ENCODE measurements around the gene PCGF3. TPM values are rescaled to one million over a fixed set of nuclear protein-coding genes. Genes with fewer than 3 reads are reported as not detected.

PCGF3 gene
- polyA plus RNA-seq, 1 experiment = 37.2 TPM

GRCh38 chr4:720111-720860 is 14.7 kb downstream of the PCGF3 start:
- ChIA-PET CTCF (no interaction called here), POLR2A (no interaction called here)
- no peaks in the 10 kb centered on the region for H3K27me3 ChIP-seq (ENCODE audit: control insufficient read depth, insufficient read depth, low read length)
- TF ChIP-seq, protein P1, sequence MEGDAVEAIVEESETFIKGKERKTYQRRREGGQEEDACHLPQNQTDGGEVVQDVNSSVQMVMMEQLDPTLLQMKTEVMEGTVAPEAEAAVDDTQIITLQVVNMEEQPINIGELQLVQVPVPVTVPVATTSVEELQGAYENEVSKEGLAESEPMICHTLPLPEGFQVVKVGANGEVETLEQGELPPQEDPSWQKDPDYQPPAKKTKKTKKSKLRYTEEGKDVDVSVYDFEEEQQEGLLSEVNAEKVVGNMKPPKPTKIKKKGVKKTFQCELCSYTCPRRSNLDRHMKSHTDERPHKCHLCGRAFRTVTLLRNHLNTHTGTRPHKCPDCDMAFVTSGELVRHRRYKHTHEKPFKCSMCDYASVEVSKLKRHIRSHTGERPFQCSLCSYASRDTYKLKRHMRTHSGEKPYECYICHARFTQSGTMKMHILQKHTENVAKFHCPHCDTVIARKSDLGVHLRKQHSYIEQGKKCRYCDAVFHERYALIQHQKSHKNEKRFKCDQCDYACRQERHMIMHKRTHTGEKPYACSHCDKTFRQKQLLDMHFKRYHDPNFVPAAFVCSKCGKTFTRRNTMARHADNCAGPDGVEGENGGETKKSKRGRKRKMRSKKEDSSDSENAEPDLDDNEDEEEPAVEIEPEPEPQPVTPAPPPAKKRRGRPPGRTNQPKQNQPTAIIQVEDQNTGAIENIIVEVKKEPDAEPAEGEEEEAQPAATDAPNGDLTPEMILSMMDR (IDR thresholded peaks at IDR 0.05; ENCODE audit: low read depth, low read length) = no peak
- no peak overlapping the region for H3K4me3 ChIP-seq (ENCODE audit: low read depth, low read length)
- peaks cover 36% of the 10 kb centered on the region for H3K9me3 ChIP-seq (ENCODE audit: control insufficient read depth, insufficient read depth, low read length)
- no peak overlapping the region for H3K27ac ChIP-seq (ENCODE audit: low read depth, low read length)
- no peak for DNase-seq (ENCODE audit: low read depth, low spot score)

DNA sequence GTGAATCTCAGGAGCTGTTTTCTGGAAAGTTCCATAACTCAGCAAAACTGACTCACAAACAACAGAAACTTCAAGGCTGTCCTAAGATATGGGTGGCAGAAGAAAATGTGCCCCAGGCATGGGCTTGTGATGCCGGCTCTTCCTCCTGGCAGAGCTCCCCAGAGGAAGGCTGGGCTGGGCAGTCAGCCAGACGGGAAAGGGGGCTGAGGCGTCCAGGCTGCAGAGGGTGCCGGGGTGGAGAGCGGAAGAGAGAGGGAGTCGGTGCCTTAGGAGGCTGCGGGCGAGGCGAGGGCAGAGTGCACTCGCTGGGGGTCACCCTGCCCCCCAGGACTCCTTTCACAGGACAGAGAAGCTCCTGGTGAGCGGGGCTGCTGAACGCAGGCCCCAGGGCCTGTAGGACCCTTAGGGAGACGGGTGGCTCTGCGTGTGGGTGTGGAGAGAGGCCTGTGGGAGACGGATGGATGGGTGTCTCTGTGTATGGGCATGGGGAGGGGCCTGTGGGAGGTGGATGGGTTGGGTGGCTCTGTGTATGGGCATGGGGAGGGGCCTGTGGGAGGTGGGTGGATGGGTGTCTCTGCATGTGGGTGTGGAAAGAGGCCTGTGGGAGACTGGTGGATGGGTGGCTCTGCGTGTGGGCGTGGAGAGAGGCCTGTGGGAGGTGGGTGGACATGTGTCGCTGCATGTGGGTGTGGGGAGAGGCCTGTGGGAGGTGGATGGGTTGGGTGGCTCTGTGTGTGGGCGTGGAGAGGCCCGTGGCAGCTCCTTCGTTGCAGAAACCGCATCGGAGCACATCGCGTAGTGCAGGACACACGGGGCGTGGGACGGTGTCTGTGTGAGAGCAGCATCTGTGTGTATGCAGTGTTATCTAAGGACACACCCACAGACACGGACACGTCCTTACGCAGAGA is 15.9 kb downstream of the PCGF3 start:
- Histone ChIP-seq H3K27ac (ENCODE audit: low read depth, low read length) (no peak overlapping the region), H3K4me3 (ENCODE audit: low read depth, low read length) (no peak overlapping the region), H3K9me3 (ENCODE audit: control insufficient read depth, insufficient read depth, low read length) (peaks cover 36% of the 10 kb centered on the region), H3K27me3 (ENCODE audit: control insufficient read depth, insufficient read depth, low read length) (no peaks in the 10 kb centered on the region)
- no peak for DNase-seq (ENCODE audit: low read depth, low spot score)
- CTCF ChIA-PET = interaction anchor here (1.8 kb wide), 1 partner anchor 21 kb away, joined by 4 read pairs; no protein-coding TSS in a partner anchor
- TF ChIP-seq, protein P1 (IDR thresholded peaks at IDR 0.05; ENCODE audit: low read depth, low read length) = no peak
- POLR2A ChIA-PET = interaction anchor here (0.6 kb wide), 1 partner anchor 10 kb away, joined by 5 read pairs; no protein-coding TSS in a partner anchor

DNA sequence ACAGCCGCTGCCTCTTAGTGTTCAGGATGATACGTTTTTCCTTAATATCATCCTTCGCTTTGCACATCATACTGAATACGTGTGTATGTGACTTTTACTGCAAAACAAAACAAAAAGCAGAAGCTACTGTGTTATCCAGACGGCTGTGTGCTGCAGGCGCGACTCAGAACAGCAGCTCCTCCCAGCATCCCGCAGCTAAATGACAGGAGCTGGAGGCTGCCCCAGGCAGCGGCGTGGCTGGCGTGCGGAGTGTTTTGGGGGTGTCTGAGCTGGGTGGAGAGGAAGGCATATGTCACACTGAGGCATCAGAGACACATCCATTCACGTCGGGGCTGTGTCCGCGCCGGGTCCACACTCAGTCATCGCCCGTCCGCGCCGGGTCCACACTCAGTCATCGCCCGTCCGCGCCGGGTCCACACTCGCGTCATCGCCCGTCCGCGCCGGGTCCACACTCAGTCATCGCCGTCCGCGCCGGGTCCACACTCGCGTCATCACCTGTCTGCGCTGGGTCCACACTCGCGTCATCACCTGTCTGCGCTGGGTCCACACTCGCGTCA is 16.6 kb downstream of the PCGF3 start:
- POLR2A ChIA-PET = no interaction called here
- CTCF ChIA-PET = interaction anchor here (1.8 kb wide), 1 partner anchor 21 kb away, joined by 4 read pairs; no protein-coding TSS in a partner anchor
- Histone ChIP-seq H3K4me3 (ENCODE audit: low read depth, low read length) (no peak overlapping the region), H3K27me3 (ENCODE audit: control insufficient read depth, insufficient read depth, low read length) (no peaks in the 10 kb centered on the region), H3K27ac (ENCODE audit: low read depth, low read length) (no peak overlapping the region), H3K9me3 (ENCODE audit: control insufficient read depth, insufficient read depth, low read length) (peaks cover 36% of the 10 kb centered on the region)
- no peak for DNase-seq (ENCODE audit: low read depth, low spot score)
- TF ChIP-seq, protein P1 (IDR thresholded peaks at IDR 0.05; ENCODE audit: low read depth, low read length) = no peak

DNA sequence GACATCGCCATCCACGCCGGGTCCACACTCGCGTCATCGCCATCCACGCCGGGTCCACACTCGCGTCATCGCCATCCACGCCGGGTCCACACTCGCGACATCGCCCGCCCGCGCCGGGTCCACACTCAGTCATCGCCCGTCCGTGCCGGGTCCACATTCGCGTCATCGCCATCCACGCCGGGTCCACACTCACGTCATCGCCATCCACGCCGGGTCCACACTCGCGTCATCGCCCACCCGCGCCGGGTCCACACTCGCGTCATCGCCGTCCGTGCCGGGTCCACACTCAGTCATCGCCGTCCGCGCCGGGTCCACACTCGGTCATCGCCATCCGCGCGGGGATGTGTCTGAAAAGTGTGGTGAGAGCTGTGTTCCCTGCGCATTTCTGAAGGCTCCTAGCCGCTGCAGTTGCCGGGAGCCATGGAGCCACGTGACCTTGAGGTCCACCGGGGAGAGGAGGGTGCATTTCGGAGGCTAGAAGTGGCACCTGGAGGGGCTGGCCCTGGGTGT is 17.3 kb downstream of the PCGF3 start:
- TF ChIP-seq, protein P1 (IDR thresholded peaks at IDR 0.05; ENCODE audit: low read depth, low read length) = no peak
- DNase-seq (ENCODE audit: low read depth, low spot score) = no peak
- no peak overlapping the region for H3K27ac ChIP-seq (ENCODE audit: low read depth, low read length)
- H3K9me3 ChIP-seq (ENCODE audit: control insufficient read depth, insufficient read depth, low read length) = peaks cover 36% of the 10 kb centered on the region
- ChIA-PET POLR2A (no interaction called here), CTCF (interaction anchor here (1.8 kb wide), 1 partner anchor 20 kb away, joined by 4 read pairs; no protein-coding TSS in a partner anchor)
- no peaks in the 10 kb centered on the region for H3K27me3 ChIP-seq (ENCODE audit: control insufficient read depth, insufficient read depth, low read length)
- H3K4me3 ChIP-seq (ENCODE audit: low read depth, low read length) = no peak overlapping the region

Measured in AG04450 (cell line).